Breast epithelium (tissue), 3 donors: Measurements from ENCODE around the gene RYR1.

Experiments
- CTCF ChIP-seq, 3 donors: fragments of 450-650 bp; IDR thresholded peaks; one replicate each; pipeline ENCODE4 v1.5.1; 2016 to 2017; ENCODE audit warnings: antibody characterized with exemption in 3 of 3, mild to moderate bottlenecking in 3 of 3, moderate library complexity in 3 of 3
- POLR2A ChIP-seq: fragments of 450-650 bp; IDR thresholded peaks from one replicate; pipeline ENCODE4 v1.6.1; 2016; ENCODE audit warnings: antibody characterized with exemption, mild to moderate bottlenecking, moderate library complexity
- POLR2AphosphoS5 ChIP-seq, 3 donors: sonication (generic); formaldehyde crosslinking; IDR thresholded peaks; one replicate each; pipeline ENCODE4 v1.6.1; 2017; ENCODE audit warnings: antibody characterized with exemption in 3 of 3

GRCh38 chr19:38482496-38482895 is 49.0 kb downstream of the RYR1 start:
- TF ChIP-seq CTCF (IDR thresholded peaks at IDR 0.05) (no peak), POLR2AphosphoS5 (IDR thresholded peaks at IDR 0.05) (no peak), POLR2A (no peak)
